ENCODE data around the gene DCAF4L1.

DNA sequence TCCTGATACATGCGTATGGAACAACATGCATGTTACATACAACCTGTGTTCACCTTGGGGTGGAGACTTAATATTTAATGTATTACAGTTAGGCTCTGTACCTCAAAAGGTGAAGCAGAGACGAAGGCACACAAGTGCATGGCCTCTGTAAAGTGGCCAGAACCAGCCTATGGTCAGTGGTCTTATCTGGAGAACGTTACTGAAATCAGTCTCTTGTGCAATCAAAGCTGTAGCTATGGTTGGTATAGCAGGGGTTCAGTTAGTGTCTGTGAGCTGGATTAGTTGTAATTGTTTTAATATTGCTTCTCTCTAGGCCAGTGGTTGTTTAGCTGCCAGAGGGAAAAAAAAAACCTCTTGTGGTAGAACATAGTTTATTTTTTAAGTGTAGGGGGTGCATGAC is 48.6 kb upstream of the DCAF4L1 start:
- TF ChIP-seq, protein P1, sequence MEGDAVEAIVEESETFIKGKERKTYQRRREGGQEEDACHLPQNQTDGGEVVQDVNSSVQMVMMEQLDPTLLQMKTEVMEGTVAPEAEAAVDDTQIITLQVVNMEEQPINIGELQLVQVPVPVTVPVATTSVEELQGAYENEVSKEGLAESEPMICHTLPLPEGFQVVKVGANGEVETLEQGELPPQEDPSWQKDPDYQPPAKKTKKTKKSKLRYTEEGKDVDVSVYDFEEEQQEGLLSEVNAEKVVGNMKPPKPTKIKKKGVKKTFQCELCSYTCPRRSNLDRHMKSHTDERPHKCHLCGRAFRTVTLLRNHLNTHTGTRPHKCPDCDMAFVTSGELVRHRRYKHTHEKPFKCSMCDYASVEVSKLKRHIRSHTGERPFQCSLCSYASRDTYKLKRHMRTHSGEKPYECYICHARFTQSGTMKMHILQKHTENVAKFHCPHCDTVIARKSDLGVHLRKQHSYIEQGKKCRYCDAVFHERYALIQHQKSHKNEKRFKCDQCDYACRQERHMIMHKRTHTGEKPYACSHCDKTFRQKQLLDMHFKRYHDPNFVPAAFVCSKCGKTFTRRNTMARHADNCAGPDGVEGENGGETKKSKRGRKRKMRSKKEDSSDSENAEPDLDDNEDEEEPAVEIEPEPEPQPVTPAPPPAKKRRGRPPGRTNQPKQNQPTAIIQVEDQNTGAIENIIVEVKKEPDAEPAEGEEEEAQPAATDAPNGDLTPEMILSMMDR (IDR thresholded peaks at IDR 0.05), result no peak
- no peak for TF ChIP-seq POLR2A (IDR thresholded peaks at IDR 0.05)
- TF ChIP-seq EP300 (IDR thresholded peaks at IDR 0.05), result no peak
- no peak for TF ChIP-seq POLR2AphosphoS5 (IDR thresholded peaks at IDR 0.05)
